ENCODE data around the gene CYP11A1.

GRCh38 chr15:74332611-74333010 is 34.8 kb downstream of the CYP11A1 start:
- TF ChIP-seq CTCF (IDR thresholded peaks at IDR 0.05) (no peak), POLR2A (IDR thresholded peaks at IDR 0.05) (no peak)

Data from stomach (tissue), 4 donors.